NOMO-1 treated with dmso at 0.1 percent for 144 hours (cell line): ENCODE results near the gene TMEM161A.
"Not testable (repeated sequence)": the region's sequence is repeated elsewhere in the genome, so short reads cannot be mapped to it uniquely, and the experiment has no call there.

Experiments used
- DNase-seq: peaks from one replicate; lab custom pipeline; 2025; ENCODE audit not compliant: unreplicated experiment; lab: John Stamatoyannopoulos, UW

The TMEM161A gene

GRCh38 chr19:19155495-19156219, 17.4 kb upstream of the TMEM161A start:
- no peak for DNase-seq

GRCh38 chr19:19154768-19155494, 16.7 kb upstream of the TMEM161A start:
- no peak for DNase-seq

GRCh38 chr19:19152668-19153384, 14.5 kb upstream of the TMEM161A start:
- DNase-seq: no peak

- no peak for DNase-seq
These were observed 13.1 kb upstream of the TMEM161A start for GRCh38 chr19:19151418-19151817.

GRCh38 chr19:19149435-19149834, 11.2 kb upstream of the TMEM161A start:
- no peak for DNase-seq

GRCh38 chr19:19148504-19148903, 10.2 kb upstream of the TMEM161A start:
- not testable (repeated sequence) for DNase-seq

GRCh38 chr19:19147344-19147743, 9.1 kb upstream of the TMEM161A start:
- no peak for DNase-seq

- DNase-seq: no peak
These were observed 8.6 kb upstream of the TMEM161A start for GRCh38 chr19:19146865-19147264.

- peak; percentile 26 for DNase-seq
These were observed 7.7 kb upstream of the TMEM161A start for GRCh38 chr19:19145684-19146608.

GRCh38 chr19:19145281-19145680, 7.0 kb upstream of the TMEM161A start:
- no peak for DNase-seq

GRCh38 chr19:19142347-19142746, 4.1 kb upstream of the TMEM161A start:
- DNase-seq: no peak

- no peak for DNase-seq
These were observed 2.2 kb upstream of the TMEM161A start for GRCh38 chr19:19140476-19140875.

GRCh38 chr19:19139876-19140229, 1.6 kb upstream of the TMEM161A start:
- no peak for DNase-seq

GRCh38 chr19:19137556-19138108, 646 bp downstream of the TMEM161A start:
- DNase-seq: no peak

- not testable (repeated sequence) for DNase-seq
These were observed 2.6 kb downstream of the TMEM161A start for GRCh38 chr19:19135713-19136112.

GRCh38 chr19:19134687-19135158, 3.6 kb downstream of the TMEM161A start:
- no peak for DNase-seq

- no peak for DNase-seq
These were observed 4.3 kb downstream of the TMEM161A start for GRCh38 chr19:19133985-19134384.

- no peak for DNase-seq
These were observed 5.4 kb downstream of the TMEM161A start for GRCh38 chr19:19132912-19133311.

- no peak for DNase-seq
These were observed 6.3 kb downstream of the TMEM161A start for GRCh38 chr19:19131989-19132388.

GRCh38 chr19:19126102-19126501, 12.2 kb downstream of the TMEM161A start:
- no peak for DNase-seq
